ENCODE data around the gene MYH13. TPM values are rescaled to one million over a fixed set of nuclear protein-coding genes. Genes with fewer than 3 reads are reported as not detected.

Gene MYH13
- total RNA-seq, 1 experiment from 2014 or later, result not detected

DNA sequence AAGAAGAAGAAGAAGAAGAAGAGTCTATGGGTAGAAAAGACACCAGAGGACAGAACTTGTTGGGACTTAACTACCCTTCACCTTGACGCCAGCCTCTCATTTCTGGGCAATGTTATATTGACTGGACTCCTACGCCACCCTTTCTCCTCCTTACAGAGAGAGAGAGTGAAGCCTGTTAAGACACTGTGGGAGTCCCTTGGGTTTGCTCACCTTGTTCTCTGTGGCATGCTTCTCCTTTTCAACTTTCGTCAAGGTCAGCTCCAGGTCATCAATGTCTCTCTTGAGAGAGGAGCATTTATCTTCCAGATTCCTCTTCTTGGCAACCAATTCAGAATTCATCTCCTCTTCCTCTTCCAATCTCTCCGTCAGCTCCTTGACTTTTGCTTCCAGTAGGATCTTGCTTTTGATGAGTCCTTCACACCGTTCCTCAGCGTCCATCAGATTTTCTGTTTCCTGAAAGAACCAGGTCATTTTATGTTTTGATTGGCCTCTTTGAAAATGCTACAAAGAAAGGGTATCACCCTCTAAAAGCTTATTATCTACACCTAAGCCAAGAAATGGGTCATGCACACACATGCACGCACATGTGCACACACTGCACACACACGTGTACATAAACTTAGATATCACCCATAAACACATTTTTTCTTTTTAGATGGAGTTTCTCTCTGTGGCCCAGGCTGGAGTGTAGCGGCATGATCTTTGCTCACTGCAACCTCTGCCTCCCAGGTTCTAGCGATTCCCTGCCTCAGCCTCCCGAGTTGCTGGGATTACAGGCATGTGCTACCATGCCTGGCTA, 48.8 kb downstream of the MYH13 start:
- Mint-ChIP-seq H3K4me3 (ENCODE audit: unreplicated experiment) (no peak overlapping the region), H3K4me1 (ENCODE audit: insufficient read depth, unreplicated experiment) (no peaks in the 10 kb centered on the region), H3K36me3 (ENCODE audit: insufficient read depth, unreplicated experiment) (peaks cover 3% of the 10 kb centered on the region), H3K9me3 (ENCODE audit: unreplicated experiment) (peaks cover 7% of the 10 kb centered on the region), H3K27me3 (ENCODE audit: insufficient read depth, unreplicated experiment) (peaks cover 33% of the 10 kb centered on the region), H3K27ac (ENCODE audit: low read depth, unreplicated experiment) (no peak overlapping the region)
- no peak for DNase-seq (ENCODE audit: unreplicated experiment)
- intact Hi-C loops (cut with micrococcal nuclease), result loop anchor here (10.0 kb wide), 1 partner anchor 399 kb away; no protein-coding TSS in a partner anchor
- CTCF ChIA-PET, result interaction anchor here (1.0 to 13.7 kb wide), 2 partner anchors 8 to 292 kb away, joined by 6 to 337 read pairs; no protein-coding TSS in a partner anchor
- TF ChIP-seq, protein P1, sequence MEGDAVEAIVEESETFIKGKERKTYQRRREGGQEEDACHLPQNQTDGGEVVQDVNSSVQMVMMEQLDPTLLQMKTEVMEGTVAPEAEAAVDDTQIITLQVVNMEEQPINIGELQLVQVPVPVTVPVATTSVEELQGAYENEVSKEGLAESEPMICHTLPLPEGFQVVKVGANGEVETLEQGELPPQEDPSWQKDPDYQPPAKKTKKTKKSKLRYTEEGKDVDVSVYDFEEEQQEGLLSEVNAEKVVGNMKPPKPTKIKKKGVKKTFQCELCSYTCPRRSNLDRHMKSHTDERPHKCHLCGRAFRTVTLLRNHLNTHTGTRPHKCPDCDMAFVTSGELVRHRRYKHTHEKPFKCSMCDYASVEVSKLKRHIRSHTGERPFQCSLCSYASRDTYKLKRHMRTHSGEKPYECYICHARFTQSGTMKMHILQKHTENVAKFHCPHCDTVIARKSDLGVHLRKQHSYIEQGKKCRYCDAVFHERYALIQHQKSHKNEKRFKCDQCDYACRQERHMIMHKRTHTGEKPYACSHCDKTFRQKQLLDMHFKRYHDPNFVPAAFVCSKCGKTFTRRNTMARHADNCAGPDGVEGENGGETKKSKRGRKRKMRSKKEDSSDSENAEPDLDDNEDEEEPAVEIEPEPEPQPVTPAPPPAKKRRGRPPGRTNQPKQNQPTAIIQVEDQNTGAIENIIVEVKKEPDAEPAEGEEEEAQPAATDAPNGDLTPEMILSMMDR (IDR thresholded peaks at IDR 0.05; ENCODE audit: unreplicated experiment), result no peak
- POLR2A ChIA-PET, result no interaction called here
- BruUV-seq (replicated peaks), result no TSS peak

DNA sequence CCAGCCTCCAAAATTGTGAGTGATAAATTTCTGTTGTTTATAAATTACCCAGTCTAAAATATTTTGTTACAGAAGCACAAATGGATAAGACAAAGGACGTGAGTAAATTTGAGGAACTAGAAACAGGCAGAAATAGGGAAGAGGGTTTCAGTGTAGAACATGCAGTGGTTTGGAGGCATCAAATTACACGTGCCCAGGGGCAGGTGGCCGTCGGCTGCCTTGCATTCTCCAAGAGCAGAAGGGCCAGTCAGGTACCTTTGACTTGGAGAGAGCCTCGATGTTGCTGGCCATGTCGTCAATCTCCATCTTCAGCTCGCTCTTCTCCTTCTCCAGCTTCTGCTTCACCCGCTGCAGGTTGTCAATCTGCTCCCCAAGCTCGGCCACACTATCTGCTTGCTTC, 54.3 kb downstream of the MYH13 start:
- no peak for DNase-seq (ENCODE audit: unreplicated experiment)
- ChIA-PET POLR2A (no interaction called here), CTCF (interaction anchor here (1.9 to 4.5 kb wide), 3 partner anchors 9 to 299 kb away, joined by 6 to 18 read pairs (median 17); no protein-coding TSS in a partner anchor)
- Mint-ChIP-seq H3K4me3 (ENCODE audit: unreplicated experiment) (no peak overlapping the region), H3K9me3 (ENCODE audit: unreplicated experiment) (peaks cover 7% of the 10 kb centered on the region), H3K27ac (ENCODE audit: low read depth, unreplicated experiment) (no peak overlapping the region), H3K36me3 (ENCODE audit: insufficient read depth, unreplicated experiment) (peaks cover 6% of the 10 kb centered on the region), H3K4me1 (ENCODE audit: insufficient read depth, unreplicated experiment) (peaks cover 10% of the 10 kb centered on the region), H3K27me3 (ENCODE audit: insufficient read depth, unreplicated experiment) (peaks cover 28% of the 10 kb centered on the region)
- TF ChIP-seq, protein P1 (IDR thresholded peaks at IDR 0.05; ENCODE audit: unreplicated experiment), result no peak
- BruUV-seq (replicated peaks), result no TSS peak
- intact Hi-C loops (cut with micrococcal nuclease), result no loop called here

DNA sequence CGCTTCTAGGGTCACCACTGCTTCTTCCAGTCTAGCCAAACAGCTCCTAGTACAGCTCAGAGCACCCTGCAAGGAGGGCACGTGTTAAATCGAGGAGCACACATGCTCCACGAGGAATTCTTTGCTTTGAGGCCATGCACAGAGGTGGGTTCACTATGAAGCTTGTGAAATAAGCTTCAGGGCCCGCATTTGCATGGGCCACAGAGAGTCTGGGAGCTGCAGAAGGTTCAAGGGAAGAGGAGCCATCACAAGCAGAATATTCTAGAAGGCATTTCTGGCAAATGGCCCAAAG, 55.3 kb downstream of the MYH13 start:
- H3K27ac Mint-ChIP-seq (ENCODE audit: low read depth, unreplicated experiment), result no peak overlapping the region
- peaks cover 10% of the 10 kb centered on the region for H3K4me1 Mint-ChIP-seq (ENCODE audit: insufficient read depth, unreplicated experiment)
- ChIA-PET CTCF (interaction anchor here (0.7 to 5.0 kb wide), 6 partner anchors 10 to 391 kb away, joined by 3 to 26 read pairs (median 3); no protein-coding TSS in a partner anchor), POLR2A (no interaction called here)
- H3K4me3 Mint-ChIP-seq (ENCODE audit: unreplicated experiment), result no peak overlapping the region
- H3K27me3 Mint-ChIP-seq (ENCODE audit: insufficient read depth, unreplicated experiment), result peaks cover 28% of the 10 kb centered on the region
- BruUV-seq (replicated peaks), result no TSS peak
- intact Hi-C loops (cut with micrococcal nuclease), result no loop called here
- TF ChIP-seq, protein P1 (IDR thresholded peaks at IDR 0.05; ENCODE audit: unreplicated experiment), result no peak
- H3K9me3 Mint-ChIP-seq (ENCODE audit: unreplicated experiment), result peaks cover 7% of the 10 kb centered on the region
- H3K36me3 Mint-ChIP-seq (ENCODE audit: insufficient read depth, unreplicated experiment), result peaks cover 6% of the 10 kb centered on the region
- no peak for DNase-seq (ENCODE audit: unreplicated experiment)

DNA sequence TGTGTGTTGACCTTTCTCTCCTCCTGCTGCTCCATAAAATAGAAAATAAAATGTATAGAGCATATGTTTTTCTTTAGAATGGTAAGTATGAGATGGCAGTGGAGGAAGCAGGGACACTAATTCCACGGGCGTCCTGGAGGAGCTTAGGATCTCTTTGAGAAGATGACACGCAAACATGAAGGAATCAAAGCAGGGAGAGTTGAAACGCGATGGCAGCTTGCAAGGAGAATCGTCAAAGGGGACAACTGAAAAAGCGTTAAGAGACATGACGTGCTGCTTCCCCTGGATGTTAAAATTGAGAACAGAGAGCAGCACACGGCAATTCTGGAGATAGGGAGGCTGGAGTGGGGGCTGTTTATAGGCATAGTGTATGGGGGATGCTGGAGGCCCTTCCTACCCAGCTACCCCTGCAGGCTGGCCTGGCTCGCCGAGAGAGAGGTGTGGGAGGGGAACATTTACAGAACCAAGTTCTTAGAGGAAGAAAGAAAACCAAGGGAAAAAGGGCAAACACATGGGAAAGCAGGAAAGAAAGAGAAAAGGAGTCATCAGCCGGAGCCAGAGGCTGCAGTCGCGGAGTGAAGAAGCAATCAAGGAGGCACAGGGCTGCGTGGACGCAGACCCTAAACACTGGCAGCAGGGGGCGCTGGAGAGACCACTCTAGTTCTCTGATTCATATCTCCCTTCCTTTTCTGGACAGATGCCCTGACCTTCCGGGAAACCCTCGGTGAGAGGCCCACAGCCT, 55.8 kb downstream of the MYH13 start:
- TF ChIP-seq, protein P1 (IDR thresholded peaks at IDR 0.05; ENCODE audit: unreplicated experiment), result peak; percentile 73
- ChIA-PET POLR2A (no interaction called here), CTCF (interaction anchor here (0.7 to 5.0 kb wide), 7 partner anchors 11 to 391 kb away, joined by 3 to 26 read pairs (median 3); no protein-coding TSS in a partner anchor)
- DNase-seq (ENCODE audit: unreplicated experiment), result peak; percentile 65
- no peak overlapping the region for H3K27ac Mint-ChIP-seq (ENCODE audit: low read depth, unreplicated experiment)
- H3K4me3 Mint-ChIP-seq (ENCODE audit: unreplicated experiment), result no peak overlapping the region
- peaks cover 7% of the 10 kb centered on the region for H3K9me3 Mint-ChIP-seq (ENCODE audit: unreplicated experiment)
- peaks cover 25% of the 10 kb centered on the region for H3K27me3 Mint-ChIP-seq (ENCODE audit: insufficient read depth, unreplicated experiment)
- peaks cover 6% of the 10 kb centered on the region for H3K36me3 Mint-ChIP-seq (ENCODE audit: insufficient read depth, unreplicated experiment)
- no TSS peak for BruUV-seq (replicated peaks)
- intact Hi-C loops (cut with micrococcal nuclease), result no loop called here
- peaks cover 10% of the 10 kb centered on the region for H3K4me1 Mint-ChIP-seq (ENCODE audit: insufficient read depth, unreplicated experiment)

Data from MCF 10A (cell line).